SK-N-SH (cell line): ENCODE data around the gene USP31. TPM values are rescaled to one million over a fixed set of nuclear protein-coding genes. Genes with fewer than 3 reads are reported as not detected.

Experiments used
- CTCF ChIA-PET: fragments of 300-600, 350-600 bp; formaldehyde crosslinking; extraction: SDS; loops from one replicate; lab custom pipeline; 2021; lab: Yijun Ruan, JAX
- POLR2A ChIA-PET: fragments of 350-600 bp; sonication (Branson Sonifier 250); formaldehyde crosslinking; extraction: SDS; loops from one replicate; lab custom pipeline; 2020; ENCODE audit warnings: antibody characterized with exemption, inconsistent platforms; lab: Yijun Ruan, JAX
- DNase-seq: peaks from one replicate; pipeline ENCODE4 v3.0.0; 2012
- H2AFZ ChIP-seq: fragments of 200-600 bp; sonication (generic); 2 replicates; pipeline ENCODE4 v1.8.1; 2016; ENCODE audit warnings: antibody characterized with exemption, mild to moderate bottlenecking, low read depth
- H3F3A ChIP-seq: fragments of 200-600 bp; sonication (generic); replicated peaks from 2 replicates; pipeline ENCODE3; 2016; ENCODE audit warnings: antibody characterized with exemption, mild to moderate bottlenecking; ENCODE audit not compliant: insufficient read depth
- H3K27ac ChIP-seq, 2 experiments: fragments of 200-500 bp in 1 of 2; fragments of 200-600 bp in 1 of 2; sonication (Bioruptor generic) in 1 of 2; sonication (generic), shearing (Covaris generic) in 1 of 2; 2 replicates each; pipeline versions ENCODE4 v1.5.1 to v1.6.1; 2014 to 2016; ENCODE audit warnings: low read depth in 2 of 2, inconsistent platforms in 1 of 2, low read length in 1 of 2, mild to moderate bottlenecking in 1 of 2, mixed read lengths in 1 of 2
- H3K27me3 ChIP-seq: fragments of 200-600 bp; sonication (generic), shearing (Covaris generic); 2 replicates; pipeline ENCODE4 v1.6.1; 2016; ENCODE audit warnings: mixed run types; ENCODE audit not compliant: insufficient read depth
- H3K36me3 ChIP-seq, 2 experiments: fragments of 200-500 bp in 1 of 2; fragments of 200-600 bp in 1 of 2; sonication (Bioruptor generic) in 1 of 2; sonication (generic) in 1 of 2; replicated peaks in 1 of 2; 2 replicates each; pipeline versions ENCODE3 to v1.5.1; 2014 to 2016; ENCODE audit warnings: low read length in 1 of 2, mild to moderate bottlenecking in 1 of 2; ENCODE audit not compliant: insufficient read depth in 2 of 2, control insufficient read depth in 1 of 2
- H3K4me1 ChIP-seq, 2 experiments: fragments of 200-500 bp in 1 of 2; fragments of 200-600 bp in 1 of 2; sonication (Bioruptor generic) in 1 of 2; sonication (generic), shearing (Covaris generic) in 1 of 2; 2 replicates each; pipeline versions ENCODE4 v1.5.1 to v1.6.1; 2014 to 2016; ENCODE audit warnings: low read depth in 1 of 2, low read length in 1 of 2, mixed run types in 1 of 2; ENCODE audit not compliant: insufficient read depth in 2 of 2, control insufficient read depth in 1 of 2
- H3K4me2 ChIP-seq: fragments of 200-600 bp; sonication (generic), shearing (Covaris generic); 2 replicates; pipeline ENCODE4 v1.6.1; 2017; ENCODE audit warnings: mixed run types
- H3K4me3 ChIP-seq, 2 experiments: fragments of 200-500 bp in 1 of 2; fragments of 200-600 bp in 1 of 2; sonication (Bioruptor generic) in 1 of 2; sonication (generic), shearing (Covaris generic) in 1 of 2; 2 replicates each; pipeline versions ENCODE4 v1.5.1 to v1.8.1; 2014 to 2016; ENCODE audit warnings: low read depth in 2 of 2, inconsistent platforms in 1 of 2, low read length in 1 of 2, mild to moderate bottlenecking in 1 of 2, mixed read lengths in 1 of 2, moderate library complexity in 1 of 2
- H3K79me2 ChIP-seq: fragments of 200-600 bp; sonication (generic); 2 replicates; pipeline ENCODE4 v1.8.1; 2017; ENCODE audit warnings: mild to moderate bottlenecking; ENCODE audit not compliant: insufficient read depth
- H3K9ac ChIP-seq: fragments of 200-600 bp; sonication (generic); 2 replicates; pipeline ENCODE4 v1.6.1; 2017; ENCODE audit warnings: mixed run types
- H3K9me2 ChIP-seq: fragments of 200-600 bp; sonication (generic); 2 replicates; pipeline ENCODE4 v1.6.1; 2017; ENCODE audit warnings: mixed run types
- H3K9me3 ChIP-seq: fragments of 200-600 bp; sonication (generic); 2 replicates; pipeline ENCODE4 v1.6.1; 2017; ENCODE audit warnings: mixed run types, mild to moderate bottlenecking, moderate library complexity
- H4K20me1 ChIP-seq: fragments of 200-600 bp; sonication (generic); 2 replicates; pipeline ENCODE4 v1.6.1; 2017; ENCODE audit warnings: mild to moderate bottlenecking, mixed run types; ENCODE audit not compliant: insufficient read depth
- CTCF ChIP-seq: fragments of 200-600 bp; sonication (generic); IDR thresholded peaks from 2 replicates; pipeline ENCODE4 v1.6.1; 2017; ENCODE audit warnings: antibody characterized with exemption, mild to moderate bottlenecking, moderate library complexity
- EP300 ChIP-seq, 2 experiments: IDR thresholded peaks; 2 replicates each; pipeline versions ENCODE4 v1.4.0 to v1.6.1; 2012; ENCODE audit warnings: borderline replicate concordance in 1 of 2, low read depth in 1 of 2, low read length in 1 of 2
- EZH2phosphoT487 ChIP-seq: fragments of 200-600 bp; sonication (generic); IDR thresholded peaks from 2 replicates; pipeline ENCODE4 v1.6.1; 2017; ENCODE audit warnings: low read depth, mixed run types, mild to moderate bottlenecking, antibody characterized with exemption, moderate library complexity, borderline replicate concordance
- FOSL2 ChIP-seq: IDR thresholded peaks from 2 replicates; pipeline ENCODE4 v1.4.0; 2012; ENCODE audit warnings: low read depth, mild to moderate bottlenecking, moderate library complexity, borderline replicate concordance
- FOXJ3 ChIP-seq: sonication (generic); formaldehyde crosslinking; IDR thresholded peaks from 2 replicates; pipeline ENCODE4 v1.5.1; 2020; ENCODE audit warnings: mild to moderate bottlenecking, missing genetic modification reagents
- FOXM1 ChIP-seq: IDR thresholded peaks from 2 replicates; pipeline ENCODE4 v1.4.0; 2012; ENCODE audit warnings: low read depth, mild to moderate bottlenecking
- GABPA ChIP-seq: IDR thresholded peaks from 2 replicates; pipeline ENCODE4 v1.4.0; 2012; ENCODE audit warnings: low read depth, mild to moderate bottlenecking
- JUND ChIP-seq: IDR thresholded peaks from 2 replicates; pipeline ENCODE4 v1.4.0; 2012
- MEF2A ChIP-seq: IDR thresholded peaks from 2 replicates; pipeline ENCODE4 v1.4.0; 2012; ENCODE audit warnings: low read depth, borderline replicate concordance
- NFIC ChIP-seq: IDR thresholded peaks from 2 replicates; pipeline ENCODE4 v1.4.0; 2012; ENCODE audit warnings: borderline replicate concordance
- NRF1 ChIP-seq: IDR thresholded peaks from 2 replicates; pipeline ENCODE4 v1.6.1; 2012; ENCODE audit warnings: low read depth, mild to moderate bottlenecking, low read length
- PBX3 ChIP-seq: IDR thresholded peaks from 2 replicates; pipeline ENCODE4; 2012
- POLR2AphosphoS5 ChIP-seq: IDR thresholded peaks from 2 replicates; pipeline ENCODE4 v1.6.1; 2012; ENCODE audit warnings: low read depth, low read length
- RAD21 ChIP-seq: IDR thresholded peaks from 2 replicates; pipeline ENCODE4 v1.6.1; 2012; ENCODE audit warnings: mild to moderate bottlenecking, low read length
- RCOR1 ChIP-seq: fragments of 150-350 bp; IDR thresholded peaks from 2 replicates; pipeline ENCODE4 v1.6.1; 2017; ENCODE audit warnings: antibody characterized with exemption, low read length
- RFX5 ChIP-seq: IDR thresholded peaks from 2 replicates; pipeline ENCODE4 v1.6.1; 2012; ENCODE audit warnings: mild to moderate bottlenecking, improper control_type of control experiment, low read length
- RXRA ChIP-seq: IDR thresholded peaks from 2 replicates; pipeline ENCODE4 v1.4.0; 2012; ENCODE audit warnings: low read depth, mild to moderate bottlenecking, borderline replicate concordance
- SIN3A ChIP-seq: IDR thresholded peaks from 2 replicates; pipeline ENCODE4 v1.6.1; 2012; ENCODE audit warnings: low read depth, mild to moderate bottlenecking, low read length, moderate library complexity, borderline replicate concordance
- WGBS: methylation state at CpG from one replicate; pipeline ENCODE4 v1.1.6; 2017; ENCODE audit warnings: low lambda C conversion rate; 5-methylcytosine and 5-hydroxymethylcytosine counted together
- polyA plus RNA-seq, 3 experiments: library from polyadenylated mRNA; depleted of rRNA; stranded (reverse); fragments of >200 nt; gene quantifications; 2 replicates each; pipeline ENCODE4 v1.2.3, GENCODE V29; 2012
- TF ChIP-seq, protein P1 (sequence below): fragments of 150-350 bp; IDR thresholded peaks from 2 replicates; pipeline ENCODE4 v1.6.1; 2017; ENCODE audit warnings: antibody characterized with exemption, low read length, low read depth, borderline replicate concordance
- TF ChIP-seq, protein P2 (sequence below): IDR thresholded peaks from 2 replicates; pipeline ENCODE4 v1.4.0; 2012; ENCODE audit warnings: low read depth

Gene USP31
- polyA plus RNA-seq, 1 of the 3 experiments (the other 2 are of a cell fraction) = 3.2 TPM

DNA sequence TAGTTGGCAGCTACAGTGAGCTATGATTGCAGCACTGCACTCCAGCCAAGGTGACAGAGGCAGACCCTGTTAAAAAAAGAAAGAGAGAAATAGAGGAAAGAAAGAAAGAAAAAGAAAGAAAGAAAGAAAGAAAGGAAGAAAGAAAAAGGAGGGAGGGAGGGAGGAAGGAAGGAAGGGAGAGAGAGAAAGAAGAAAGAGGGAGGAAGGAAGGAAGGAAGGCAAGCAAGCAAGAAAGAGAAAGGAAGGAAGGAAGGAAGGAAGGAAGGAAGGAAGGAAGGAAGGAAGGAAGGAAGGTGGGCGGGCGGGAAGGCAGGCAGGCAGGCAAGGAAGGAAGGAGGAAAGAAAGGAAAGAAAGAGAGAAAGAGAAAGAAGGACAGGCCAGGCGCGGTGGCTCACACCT is 32.3 kb upstream of the USP31 start:
- no peak for DNase-seq
- TF ChIP-seq, protein P1, sequence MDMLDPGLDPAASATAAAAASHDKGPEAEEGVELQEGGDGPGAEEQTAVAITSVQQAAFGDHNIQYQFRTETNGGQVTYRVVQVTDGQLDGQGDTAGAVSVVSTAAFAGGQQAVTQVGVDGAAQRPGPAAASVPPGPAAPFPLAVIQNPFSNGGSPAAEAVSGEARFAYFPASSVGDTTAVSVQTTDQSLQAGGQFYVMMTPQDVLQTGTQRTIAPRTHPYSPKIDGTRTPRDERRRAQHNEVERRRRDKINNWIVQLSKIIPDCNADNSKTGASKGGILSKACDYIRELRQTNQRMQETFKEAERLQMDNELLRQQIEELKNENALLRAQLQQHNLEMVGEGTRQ = no peak
- TF ChIP-seq RFX5 (no peak), PBX3 (no peak), FOXM1 (no peak), MEF2A (no peak)
- Histone ChIP-seq H3K27me3 (peaks cover 36% of the 10 kb centered on the region), H3K79me2 (no peaks in the 10 kb centered on the region), H3F3A (no peaks in the 10 kb centered on the region), H3K9me3 (no peaks in the 10 kb centered on the region), H3K4me3 (no peak overlapping the region), H3K27ac (no peak overlapping the region), H3K4me1 (peaks cover 0 to 15% of the 10 kb centered on the region in 2 experiments; a peak in 1 of 4 replicates), H3K36me3 (no peaks in the 10 kb centered on the region), H3K4me2 (no peak overlapping the region), H3K9me2 (no peaks in the 10 kb centered on the region), H4K20me1 (no peaks in the 10 kb centered on the region), H3K9ac (no peak overlapping the region), H2AFZ (no peak overlapping the region)
- WGBS = 88% methylated on average over 4 of the region's 4 CpGs
- POLR2A ChIA-PET = no interaction called here
- CTCF ChIA-PET = interaction anchor here (0.6 to 9.7 kb wide), 41 partner anchors 9 to 858 kb away, joined by 3 to 290 read pairs (median 3); partner anchors contain the start of gene USP31

DNA sequence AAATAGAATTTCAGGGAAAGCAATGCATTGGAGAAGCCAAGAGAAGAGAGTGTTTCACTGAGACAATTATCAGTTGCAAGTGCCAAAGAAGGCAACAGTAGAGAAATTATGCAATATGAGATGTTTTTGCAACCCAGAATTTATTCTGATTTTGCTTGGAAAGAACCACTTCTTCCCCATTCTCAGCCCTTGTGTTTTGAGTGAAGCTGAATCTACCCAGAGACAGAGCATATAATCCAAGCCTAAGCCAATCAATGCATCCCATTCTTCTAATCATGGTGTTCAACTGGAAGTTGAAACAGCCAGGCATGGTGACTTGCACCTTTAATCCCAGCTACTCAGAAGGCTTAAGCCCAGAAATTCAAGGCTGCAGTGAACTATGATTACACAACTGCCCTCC is 26.4 kb upstream of the USP31 start:
- no peaks in the 10 kb centered on the region for H4K20me1 ChIP-seq
- H3K9ac ChIP-seq = no peak overlapping the region
- CTCF ChIA-PET = interaction anchor here (1.6 to 8.1 kb wide), 2 partner anchors 250 to 259 kb away, joined by 3 to 77 read pairs; no protein-coding TSS in a partner anchor
- H3K27me3 ChIP-seq = no peaks in the 10 kb centered on the region
- no peaks in the 10 kb centered on the region for H3K9me3 ChIP-seq
- no peaks in the 10 kb centered on the region for H3F3A ChIP-seq
- no peak overlapping the region for H3K4me3 ChIP-seq
- H2AFZ ChIP-seq = no peak overlapping the region
- no peaks in the 10 kb centered on the region for H3K9me2 ChIP-seq
- no peaks in the 10 kb centered on the region for H3K36me3 ChIP-seq
- no peak overlapping the region for H3K4me2 ChIP-seq
- TF ChIP-seq SIN3A = no peak
- no peak for TF ChIP-seq EP300 (IDR thresholded peaks at IDR 0.05; ENCODE audit: borderline replicate concordance in 1 of 2, low read depth in 1 of 2, low read length in 1 of 2)
- no peak for TF ChIP-seq FOXM1
- TF ChIP-seq JUND = no peak
- TF ChIP-seq FOXJ3 (CRISPR knock-in tag) = no peak
- TF ChIP-seq RAD21 = no peak
- no peak for TF ChIP-seq RCOR1
- no peak for TF ChIP-seq GABPA
- TF ChIP-seq RFX5 = no peak
- TF ChIP-seq CTCF = no peak
- no peak for TF ChIP-seq PBX3
- no peak for TF ChIP-seq RXRA
- TF ChIP-seq, protein P1 = no peak
- no peak for TF ChIP-seq FOSL2
- no peak for TF ChIP-seq EZH2phosphoT487
- TF ChIP-seq NFIC = no peak
- TF ChIP-seq NRF1 = no peak
- TF ChIP-seq, protein P2, sequence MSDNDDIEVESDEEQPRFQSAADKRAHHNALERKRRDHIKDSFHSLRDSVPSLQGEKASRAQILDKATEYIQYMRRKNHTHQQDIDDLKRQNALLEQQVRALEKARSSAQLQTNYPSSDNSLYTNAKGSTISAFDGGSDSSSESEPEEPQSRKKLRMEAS = no peak
- no peak for TF ChIP-seq POLR2AphosphoS5
- POLR2A ChIA-PET = no interaction called here
- H3K79me2 ChIP-seq = no peaks in the 10 kb centered on the region
- no peaks in the 10 kb centered on the region for H3K4me1 ChIP-seq
- H3K27ac ChIP-seq = no peak overlapping the region
- no peak for DNase-seq
